HCT116 (cell line): ENCODE data around the gene RNF183. TPM values are rescaled to one million over a fixed set of nuclear protein-coding genes. Genes with fewer than 3 reads are reported as not detected.

Source experiments
- ATAC-seq: fragments of 200-7000 bp; cut with Tn5 transposase; 2 replicates; pipeline ENCODE4 v1.9.1; 2020; ENCODE audit warnings: mild to moderate bottlenecking, moderate library complexity
- BruUV-seq: library from RNA; stranded (reverse); fragments of 400-500 nt; replicated peaks from 2 replicates; lab custom pipeline; 2021; lab: Mats Ljungman, UMichigan
- CTCF ChIA-PET: fragments of 300-600 bp; sonication (Branson Sonifier 250); formaldehyde crosslinking; loops from one replicate; lab custom pipeline; 2021; ENCODE audit warnings: antibody characterized with exemption; lab: Charles Lee
- POLR2A ChIA-PET: fragments of 300-600, 350-600 bp; sonication (Branson Sonifier 250); formaldehyde crosslinking; loops from one replicate; lab custom pipeline; 2021; ENCODE audit warnings: antibody characterized with exemption; lab: Charles Lee
- RAD21 ChIA-PET, 2 experiments: fragments of 300-600 bp; sonication (Branson Sonifier 250); formaldehyde crosslinking; loops; one replicate each; lab custom pipeline; 2023; ENCODE audit warnings: low total read pairs in 2 of 2; ENCODE audit not compliant: uncharacterized antibody in 2 of 2, unreplicated experiment in 2 of 2, low non-redundant PET in 1 of 2; lab: Charles Lee
- DNase-seq: peaks from one replicate; pipeline ENCODE4 v3.0.0-alpha.2; 2010; ENCODE audit warnings: low read depth, low spot score
- H2AFZ ChIP-seq: fragments of 200-600 bp; shearing (Covaris generic), sonication (generic); 2 replicates; pipeline ENCODE4 v1.6.1; 2017; ENCODE audit warnings: low read depth, mixed run types, mixed read lengths, antibody characterized with exemption, low read length; ENCODE audit not compliant: poor library complexity, severe bottlenecking
- H3K27ac ChIP-seq: 2 replicates; pipeline ENCODE4 v1.5.1; 2012; ENCODE audit warnings: low read depth, low read length
- H3K27me3 ChIP-seq: fragments of 200-600 bp; sonication (generic); 2 replicates; pipeline ENCODE4 v1.6.1; 2016; ENCODE audit warnings: mixed run types, low read length, mixed read lengths; ENCODE audit not compliant: insufficient read depth
- H3K36me3 ChIP-seq, 2 experiments: fragments of 200-500 bp in 1 of 2; fragments of 200-600 bp in 1 of 2; sonication (Bioruptor generic) in 1 of 2; sonication (generic) in 1 of 2; 2 replicates each; pipeline versions ENCODE4 v1.5.1 to v1.6.1; 2014 to 2016; ENCODE audit warnings: low read length in 2 of 2, inconsistent platforms in 1 of 2, mixed read lengths in 1 of 2, mixed run types in 1 of 2; ENCODE audit not compliant: insufficient read depth in 2 of 2, control insufficient read depth in 1 of 2
- H3K4me1 ChIP-seq, 2 experiments: fragments of 200-600 bp in 1 of 2; sonication (generic) in 1 of 2; 2 replicates each; pipeline versions ENCODE4 v1.5.1 to v1.6.1; 2012 to 2017; ENCODE audit warnings: low read length in 2 of 2, inconsistent platforms in 1 of 2, mild to moderate bottlenecking in 1 of 2, mixed read lengths in 1 of 2, mixed run types in 1 of 2, moderate library complexity in 1 of 2; ENCODE audit not compliant: insufficient read depth in 2 of 2, control insufficient read depth in 1 of 2
- H3K4me2 ChIP-seq: fragments of 200-600 bp; sonication (generic); 2 replicates; pipeline ENCODE4 v1.6.1; 2017; ENCODE audit warnings: mixed run types, low read length, mixed read lengths
- H3K4me3 ChIP-seq, 2 experiments: fragments of 200-600 bp in 1 of 2; sonication (generic) in 1 of 2; replicated peaks in 1 of 2; 2 replicates each; pipeline ENCODE4 v1.5.1; 2011 to 2016; ENCODE audit warnings: low read length in 2 of 2, control low read depth in 1 of 2, low read depth in 1 of 2, mild to moderate bottlenecking in 1 of 2, mixed read lengths in 1 of 2, mixed run types in 1 of 2
- H3K79me2 ChIP-seq: fragments of 200-600 bp; sonication (generic); 2 replicates; pipeline ENCODE4 v1.6.1; 2017; ENCODE audit warnings: mild to moderate bottlenecking, mixed run types, low read length, moderate library complexity, mixed read lengths; ENCODE audit not compliant: insufficient read depth
- H3K9ac ChIP-seq: fragments of 200-600 bp; sonication (generic); 2 replicates; pipeline ENCODE4 v1.6.1; 2016; ENCODE audit warnings: low read length, mixed read lengths
- H3K9me2 ChIP-seq: fragments of 200-600 bp; sonication (generic), shearing (Covaris generic); 2 replicates; pipeline ENCODE4 v1.6.1; 2017; ENCODE audit warnings: mixed run types, mild to moderate bottlenecking, moderate library complexity; ENCODE audit not compliant: insufficient read depth
- H3K9me3 ChIP-seq, 2 experiments: fragments of 200-500 bp in 1 of 2; fragments of 200-600 bp in 1 of 2; sonication (Bioruptor generic) in 1 of 2; sonication (generic) in 1 of 2; 2 replicates each; pipeline ENCODE4 v1.6.1; 2014 to 2017; ENCODE audit warnings: low read length in 2 of 2, mixed read lengths in 2 of 2, inconsistent platforms in 1 of 2, low read depth in 1 of 2, mild to moderate bottlenecking in 1 of 2, mixed run types in 1 of 2, moderate library complexity in 1 of 2; ENCODE audit not compliant: control insufficient read depth in 1 of 2, insufficient read depth in 1 of 2
- H4K20me1 ChIP-seq: fragments of 200-600 bp; sonication (generic), shearing (Covaris generic); 2 replicates; pipeline ENCODE4 v1.6.1; 2017; ENCODE audit warnings: mixed run types, mild to moderate bottlenecking, moderate library complexity; ENCODE audit not compliant: insufficient read depth
- CBX3 ChIP-seq: IDR thresholded peaks from 2 replicates; pipeline ENCODE4 v1.6.1; 2012; ENCODE audit warnings: low read depth
- CEBPB ChIP-seq: IDR thresholded peaks from 2 replicates; pipeline ENCODE4 v1.6.1; 2012; ENCODE audit warnings: low read depth
- ELF1 ChIP-seq: IDR thresholded peaks from 2 replicates; pipeline ENCODE4 v1.6.1; 2012; ENCODE audit warnings: low read depth, borderline replicate concordance
- EZH2 ChIP-seq: fragments of 200-600 bp; sonication (generic); IDR thresholded peaks from 2 replicates; pipeline ENCODE4 v1.6.1; 2017; ENCODE audit warnings: antibody characterized with exemption, mixed run types
- EZH2phosphoT487 ChIP-seq: fragments of 200-600 bp; IDR thresholded peaks from 2 replicates; pipeline ENCODE4 v1.6.1; 2018; ENCODE audit warnings: antibody characterized with exemption, borderline replicate concordance
- JUND ChIP-seq: IDR thresholded peaks from 2 replicates; pipeline ENCODE4 v1.6.1; 2012
- POLR2AphosphoS5 ChIP-seq: IDR thresholded peaks from 2 replicates; pipeline ENCODE4 v1.6.1; 2011; ENCODE audit warnings: mild to moderate bottlenecking, low read depth, low read length, moderate library complexity
- SIN3A ChIP-seq: IDR thresholded peaks from 2 replicates; pipeline ENCODE4 v1.6.1; 2012; ENCODE audit warnings: low read depth
- SRF ChIP-seq: IDR thresholded peaks from 2 replicates; pipeline ENCODE4 v1.6.1; 2012; ENCODE audit warnings: low read depth
- YY1 ChIP-seq: IDR thresholded peaks from 2 replicates; pipeline ENCODE4 v1.6.1; 2011; ENCODE audit warnings: low read length, low read depth, moderate library complexity, mild to moderate bottlenecking; ENCODE audit not compliant: insufficient replicate concordance; ENCODE audit errors: extremely low read depth
- intact Hi-C: fragments of 100-400 bp; cut with micrococcal nuclease; formaldehyde crosslinking; loops from 2 replicates; pipeline ENCODE4 v1.10.0; 2022
- total RNA-seq: library from RNA; stranded (reverse); gene quantifications from one replicate; pipeline ENCODE4 v1.2.1, GENCODE V29; 2021; ENCODE audit not compliant: unreplicated experiment
- TF ChIP-seq, protein P1 (sequence below): IDR thresholded peaks from 2 replicates; pipeline ENCODE4 v1.6.1; 2012; ENCODE audit warnings: low read depth
- TF ChIP-seq, protein P2 (sequence below): IDR thresholded peaks from 2 replicates; pipeline ENCODE4 v1.6.1; 2011; ENCODE audit warnings: mild to moderate bottlenecking, low read length, moderate library complexity; ENCODE audit not compliant: insufficient replicate concordance; ENCODE audit errors: extremely low read depth

The RNF183 gene
- total RNA-seq, 1 experiment from 2014 or later, result 0.12 TPM

DNA sequence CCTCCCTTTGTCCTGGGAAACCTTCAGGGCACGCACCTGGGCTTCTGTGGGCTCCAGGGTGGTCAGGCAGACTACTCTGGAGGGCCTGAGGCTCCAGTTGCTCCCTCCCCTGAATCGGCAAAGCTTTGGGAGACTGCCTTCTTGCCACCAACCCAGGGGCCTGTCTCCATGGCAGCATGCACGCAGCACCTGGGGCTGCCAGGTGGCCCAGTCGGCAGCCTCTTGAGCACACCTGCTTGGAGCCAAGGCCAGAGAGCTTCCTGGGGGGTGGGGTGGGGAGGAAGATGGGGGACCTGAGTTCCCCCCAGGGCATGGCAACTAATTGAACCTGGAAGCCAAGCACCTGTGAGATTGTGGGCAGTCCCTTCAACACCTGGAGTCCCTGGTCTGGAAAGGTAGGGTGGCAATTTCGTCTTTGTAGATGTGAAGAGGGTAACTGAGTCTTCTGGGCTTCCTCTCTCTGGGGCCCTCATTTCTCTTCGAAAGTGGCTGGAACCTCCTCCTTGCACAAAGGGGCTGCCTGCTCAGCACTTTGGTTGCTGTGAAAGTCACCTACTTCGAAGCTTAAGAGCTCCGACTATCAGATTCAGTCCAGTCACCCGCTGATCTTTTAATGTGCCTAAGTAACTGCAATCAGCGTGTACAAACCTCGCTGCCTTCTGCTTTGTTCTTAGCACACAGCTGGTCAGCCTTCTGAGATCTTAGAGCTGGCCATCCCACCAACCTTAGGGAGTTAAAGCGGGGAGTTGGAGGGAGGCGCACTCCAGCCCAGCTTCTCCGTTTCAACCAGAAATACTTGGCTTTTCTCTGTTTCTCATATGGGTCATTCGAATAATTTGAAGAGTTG is 4.0 kb downstream of the RNF183 start (continued):
- TF ChIP-seq SRF, result no peak

DNA sequence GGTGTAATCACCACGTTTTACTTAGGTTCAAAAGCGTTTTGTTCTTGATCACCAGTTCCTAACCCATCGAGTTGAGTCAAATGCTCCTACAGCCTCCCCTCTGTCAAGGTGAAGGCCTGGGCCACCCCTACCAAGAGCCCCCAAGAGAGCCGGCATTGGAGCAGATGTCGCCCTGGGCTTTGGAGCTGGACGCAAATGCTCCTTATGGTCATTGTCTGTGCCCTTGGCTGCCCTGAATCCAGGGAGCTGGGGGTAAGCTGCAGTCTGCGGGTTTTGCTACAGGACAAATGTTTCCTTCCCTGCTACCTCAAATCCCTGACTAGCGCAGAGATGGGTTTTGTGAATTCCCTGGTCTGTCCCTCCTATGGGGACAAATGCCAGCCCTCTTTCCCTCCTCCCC is 4.9 kb downstream of the RNF183 start:
- Histone ChIP-seq H3K79me2 (no peaks in the 10 kb centered on the region), H3K4me2 (no peak overlapping the region), H3K9me3 (no peaks in the 10 kb centered on the region), H3K9me2 (no peaks in the 10 kb centered on the region), H3K9ac (no peak overlapping the region), H3K27me3 (0 out of 2 replicates have a peak, but pooled peaks cover 6% of the 10 kb centered on the region), H3K4me3 (no peak overlapping the region), H2AFZ (no peak overlapping the region), H3K36me3 (peaks cover 1 to 8% of the 10 kb centered on the region in 2 experiments; a peak in 1 of 4 replicates), H3K27ac (no peak overlapping the region), H3K4me1 (no peaks in the 10 kb centered on the region), H4K20me1 (no peaks in the 10 kb centered on the region)
- no TSS peak for BruUV-seq
- ATAC-seq, result no peak
- DNase-seq, result no peak
- intact Hi-C loops, result no loop called here
- CTCF ChIA-PET, result no interaction called here
- RAD21 ChIA-PET, result no interaction called here
- TF ChIP-seq, protein P1, sequence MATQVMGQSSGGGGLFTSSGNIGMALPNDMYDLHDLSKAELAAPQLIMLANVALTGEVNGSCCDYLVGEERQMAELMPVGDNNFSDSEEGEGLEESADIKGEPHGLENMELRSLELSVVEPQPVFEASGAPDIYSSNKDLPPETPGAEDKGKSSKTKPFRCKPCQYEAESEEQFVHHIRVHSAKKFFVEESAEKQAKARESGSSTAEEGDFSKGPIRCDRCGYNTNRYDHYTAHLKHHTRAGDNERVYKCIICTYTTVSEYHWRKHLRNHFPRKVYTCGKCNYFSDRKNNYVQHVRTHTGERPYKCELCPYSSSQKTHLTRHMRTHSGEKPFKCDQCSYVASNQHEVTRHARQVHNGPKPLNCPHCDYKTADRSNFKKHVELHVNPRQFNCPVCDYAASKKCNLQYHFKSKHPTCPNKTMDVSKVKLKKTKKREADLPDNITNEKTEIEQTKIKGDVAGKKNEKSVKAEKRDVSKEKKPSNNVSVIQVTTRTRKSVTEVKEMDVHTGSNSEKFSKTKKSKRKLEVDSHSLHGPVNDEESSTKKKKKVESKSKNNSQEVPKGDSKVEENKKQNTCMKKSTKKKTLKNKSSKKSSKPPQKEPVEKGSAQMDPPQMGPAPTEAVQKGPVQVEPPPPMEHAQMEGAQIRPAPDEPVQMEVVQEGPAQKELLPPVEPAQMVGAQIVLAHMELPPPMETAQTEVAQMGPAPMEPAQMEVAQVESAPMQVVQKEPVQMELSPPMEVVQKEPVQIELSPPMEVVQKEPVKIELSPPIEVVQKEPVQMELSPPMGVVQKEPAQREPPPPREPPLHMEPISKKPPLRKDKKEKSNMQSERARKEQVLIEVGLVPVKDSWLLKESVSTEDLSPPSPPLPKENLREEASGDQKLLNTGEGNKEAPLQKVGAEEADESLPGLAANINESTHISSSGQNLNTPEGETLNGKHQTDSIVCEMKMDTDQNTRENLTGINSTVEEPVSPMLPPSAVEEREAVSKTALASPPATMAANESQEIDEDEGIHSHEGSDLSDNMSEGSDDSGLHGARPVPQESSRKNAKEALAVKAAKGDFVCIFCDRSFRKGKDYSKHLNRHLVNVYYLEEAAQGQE, result no peak
- no peak for TF ChIP-seq CEBPB
- TF ChIP-seq, protein P2, sequence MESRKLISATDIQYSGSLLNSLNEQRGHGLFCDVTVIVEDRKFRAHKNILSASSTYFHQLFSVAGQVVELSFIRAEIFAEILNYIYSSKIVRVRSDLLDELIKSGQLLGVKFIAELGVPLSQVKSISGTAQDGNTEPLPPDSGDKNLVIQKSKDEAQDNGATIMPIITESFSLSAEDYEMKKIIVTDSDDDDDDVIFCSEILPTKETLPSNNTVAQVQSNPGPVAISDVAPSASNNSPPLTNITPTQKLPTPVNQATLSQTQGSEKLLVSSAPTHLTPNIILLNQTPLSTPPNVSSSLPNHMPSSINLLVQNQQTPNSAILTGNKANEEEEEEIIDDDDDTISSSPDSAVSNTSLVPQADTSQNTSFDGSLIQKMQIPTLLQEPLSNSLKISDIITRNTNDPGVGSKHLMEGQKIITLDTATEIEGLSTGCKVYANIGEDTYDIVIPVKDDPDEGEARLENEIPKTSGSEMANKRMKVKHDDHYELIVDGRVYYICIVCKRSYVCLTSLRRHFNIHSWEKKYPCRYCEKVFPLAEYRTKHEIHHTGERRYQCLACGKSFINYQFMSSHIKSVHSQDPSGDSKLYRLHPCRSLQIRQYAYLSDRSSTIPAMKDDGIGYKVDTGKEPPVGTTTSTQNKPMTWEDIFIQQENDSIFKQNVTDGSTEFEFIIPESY, result no peak
- no peak for TF ChIP-seq CBX3
- TF ChIP-seq EZH2phosphoT487, result no peak
- no peak for TF ChIP-seq YY1
- no peak for TF ChIP-seq ELF1
- TF ChIP-seq EZH2, result no peak
- no peak for TF ChIP-seq SIN3A
- no peak for TF ChIP-seq POLR2AphosphoS5
- no peak for TF ChIP-seq JUND
- no peak for TF ChIP-seq SRF
- POLR2A ChIA-PET, result interaction anchor here (1.4 kb wide), 1 partner anchor 112 kb away, joined by 4 read pairs; the partner anchor contains the start of genes C9orf43 and POLE3
